Neural cell (in vitro differentiated cells): ENCODE data around the gene SCNN1A.

Source experiments
- EP300 ChIP-seq: fragments of 450-650 bp; conservative IDR thresholded peaks from 2 replicates; pipeline ENCODE4 v1.6.1; 2014; ENCODE audit warnings: antibody characterized with exemption, mild to moderate bottlenecking, moderate library complexity; ENCODE audit not compliant: poor library complexity, severe bottlenecking
- EZH2 ChIP-seq: fragments of 200-600, 300-800 bp; shearing (Covaris generic), sonication (generic); IDR thresholded peaks from 2 replicates; pipeline ENCODE4 v1.6.1; 2014; ENCODE audit warnings: antibody characterized with exemption, low read length, borderline replicate concordance, mild to moderate bottlenecking; ENCODE audit not compliant: insufficient read depth, poor library complexity, severe bottlenecking
- TF ChIP-seq, protein P1 (sequence below): fragments of 450-650 bp; IDR thresholded peaks from 2 replicates; pipeline ENCODE4 v1.5.1; 2014; ENCODE audit warnings: antibody characterized with exemption, mild to moderate bottlenecking, moderate library complexity; ENCODE audit not compliant: poor library complexity, severe bottlenecking

- TF ChIP-seq, protein P1, sequence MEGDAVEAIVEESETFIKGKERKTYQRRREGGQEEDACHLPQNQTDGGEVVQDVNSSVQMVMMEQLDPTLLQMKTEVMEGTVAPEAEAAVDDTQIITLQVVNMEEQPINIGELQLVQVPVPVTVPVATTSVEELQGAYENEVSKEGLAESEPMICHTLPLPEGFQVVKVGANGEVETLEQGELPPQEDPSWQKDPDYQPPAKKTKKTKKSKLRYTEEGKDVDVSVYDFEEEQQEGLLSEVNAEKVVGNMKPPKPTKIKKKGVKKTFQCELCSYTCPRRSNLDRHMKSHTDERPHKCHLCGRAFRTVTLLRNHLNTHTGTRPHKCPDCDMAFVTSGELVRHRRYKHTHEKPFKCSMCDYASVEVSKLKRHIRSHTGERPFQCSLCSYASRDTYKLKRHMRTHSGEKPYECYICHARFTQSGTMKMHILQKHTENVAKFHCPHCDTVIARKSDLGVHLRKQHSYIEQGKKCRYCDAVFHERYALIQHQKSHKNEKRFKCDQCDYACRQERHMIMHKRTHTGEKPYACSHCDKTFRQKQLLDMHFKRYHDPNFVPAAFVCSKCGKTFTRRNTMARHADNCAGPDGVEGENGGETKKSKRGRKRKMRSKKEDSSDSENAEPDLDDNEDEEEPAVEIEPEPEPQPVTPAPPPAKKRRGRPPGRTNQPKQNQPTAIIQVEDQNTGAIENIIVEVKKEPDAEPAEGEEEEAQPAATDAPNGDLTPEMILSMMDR, result no peak
- no peak for TF ChIP-seq EZH2
- no peak for TF ChIP-seq EP300
These were observed 38.2 kb downstream of the SCNN1A start for GRCh38 chr12:6336889-6337853.
